Mesothelial cell of epicardium (in vitro differentiated cells): ENCODE data around the gene STK38. TPM values are rescaled to one million over a fixed set of nuclear protein-coding genes. Genes with fewer than 3 reads are reported as not detected.

Experiments
- DNase-seq, 2 experiments: peaks; one replicate each; pipeline ENCODE4 v3.0.0; 2021; ENCODE audit warnings: low spot score in 2 of 2; ENCODE audit not compliant: unreplicated experiment in 2 of 2
- H3K27ac Mint-ChIP-seq: 2 replicates; pipeline ENCODE4 v1.8.0; 2021; ENCODE audit warnings: mixed read lengths
- H3K27me3 Mint-ChIP-seq: 2 replicates; pipeline ENCODE4 v1.8.0; 2021; ENCODE audit warnings: low read depth, mixed read lengths
- H3K36me3 Mint-ChIP-seq: 2 replicates; pipeline ENCODE4 v1.8.0; 2021; ENCODE audit warnings: mixed read lengths
- H3K4me1 Mint-ChIP-seq: 2 replicates; pipeline ENCODE4 v1.8.0; 2021; ENCODE audit warnings: mixed read lengths
- H3K4me3 Mint-ChIP-seq: 2 replicates; pipeline ENCODE4 v1.8.0; 2021; ENCODE audit warnings: mild to moderate bottlenecking, moderate library complexity, mixed read lengths
- H3K9me3 Mint-ChIP-seq: 2 replicates; pipeline ENCODE4 v1.8.0; 2021; ENCODE audit warnings: mixed read lengths
- CTCF ChIP-seq: fragments of 200-600 bp; sonication (generic); IDR thresholded peaks from one replicate; pipeline ENCODE4 v1.5.0; 2021; ENCODE audit warnings: antibody characterized with exemption; ENCODE audit not compliant: unreplicated experiment
- total RNA-seq: library from RNA; stranded (reverse); gene quantifications from 3 replicates; pipeline ENCODE4 v1.2.1, GENCODE V29; 2021

Gene STK38
- total RNA-seq, 1 donor from 2014 or later: 47.8 TPM

- no peaks in the 10 kb centered on the region for H3K9me3 Mint-ChIP-seq
- TF ChIP-seq CTCF: no peak
- no peak overlapping the region for H3K27ac Mint-ChIP-seq
- no peak for DNase-seq
- H3K27me3 Mint-ChIP-seq: no peaks in the 10 kb centered on the region
- H3K4me1 Mint-ChIP-seq: peaks cover 24% of the 10 kb centered on the region
- H3K36me3 Mint-ChIP-seq: no peaks in the 10 kb centered on the region
- no peak overlapping the region for H3K4me3 Mint-ChIP-seq
Observed at GRCh38 chr6:36548401-36548743, 1.1 kb upstream of the STK38 start.

- peak overlapping the region; percentile 93 for H3K4me3 Mint-ChIP-seq
Observed at GRCh38 chr6:36547646-36548400, 544 bp upstream of the STK38 start.

GRCh38 chr6:36546308-36546919 lies 865 bp downstream of the STK38 start:
- no peaks in the 10 kb centered on the region for H3K36me3 Mint-ChIP-seq
- DNase-seq: no peak

More at GRCh38 chr6:36547646-36548400, 544 bp upstream of the STK38 start:
- Mint-ChIP-seq H3K36me3 (no peaks in the 10 kb centered on the region), H3K27me3 (no peaks in the 10 kb centered on the region), H3K27ac (peak overlapping the region; percentile 88), H3K9me3 (no peaks in the 10 kb centered on the region), H3K4me1 (peaks cover 25% of the 10 kb centered on the region)
- no peak for DNase-seq
- no peak for TF ChIP-seq CTCF

DNA sequence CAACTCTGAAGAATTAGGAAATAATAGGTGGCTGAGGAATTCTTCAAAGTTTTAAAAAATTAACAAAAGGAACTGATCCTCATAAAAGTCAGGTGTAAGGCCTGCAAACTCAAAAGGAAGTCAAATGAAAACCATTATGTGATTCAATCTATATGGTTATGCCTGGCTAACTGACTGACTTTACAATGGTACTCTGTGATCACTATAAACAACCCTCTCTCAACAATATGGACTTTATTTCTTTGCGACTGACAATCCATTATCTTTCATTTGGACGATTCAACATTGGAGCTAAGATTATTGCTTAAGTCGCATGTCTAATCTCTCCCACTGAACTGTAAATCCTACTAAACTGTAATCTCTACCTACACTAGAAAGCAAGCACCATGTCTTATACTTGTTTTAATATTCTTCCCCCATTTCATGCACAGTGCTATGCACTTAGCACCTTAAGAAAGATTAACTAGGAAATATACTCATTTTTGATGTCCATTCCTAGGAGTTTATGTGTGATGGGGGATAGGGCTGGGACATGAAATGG lies 1.4 kb downstream of the STK38 start:
- no peak for DNase-seq
- Mint-ChIP-seq H3K27me3 (no peaks in the 10 kb centered on the region), H3K27ac (peak overlapping the region; percentile 96), H3K36me3 (no peaks in the 10 kb centered on the region), H3K4me1 (peaks cover 25% of the 10 kb centered on the region), H3K4me3 (peak overlapping the region; percentile 93), H3K9me3 (no peaks in the 10 kb centered on the region)
- no peak for TF ChIP-seq CTCF

More at GRCh38 chr6:36546308-36546919, 865 bp downstream of the STK38 start:
- Mint-ChIP-seq H3K4me1 (peaks cover 25% of the 10 kb centered on the region), H3K27ac (peak overlapping the region; percentile 96), H3K9me3 (no peaks in the 10 kb centered on the region), H3K27me3 (no peaks in the 10 kb centered on the region), H3K4me3 (peak overlapping the region; percentile 93)
- TF ChIP-seq CTCF: no peak

GRCh38 chr6:36544228-36544627 lies 3.1 kb downstream of the STK38 start:
- Mint-ChIP-seq H3K4me1 (peaks cover 25% of the 10 kb centered on the region), H3K4me3 (no peak overlapping the region), H3K27me3 (no peaks in the 10 kb centered on the region), H3K9me3 (no peaks in the 10 kb centered on the region), H3K36me3 (peaks cover 8% of the 10 kb centered on the region), H3K27ac (peak overlapping the region; percentile 39)
- no peak for TF ChIP-seq CTCF
- DNase-seq: no peak
